IPS-18a (cell line): ENCODE results near the gene LPAR1.

Experiments used
- H3K27ac ChIP-seq: one replicate; pipeline ENCODE4 v1.5.1; 2013; ENCODE audit warnings: low read length
- H3K27me3 ChIP-seq: one replicate; pipeline ENCODE4 v1.6.1; 2013; ENCODE audit warnings: mild to moderate bottlenecking, low read length; ENCODE audit not compliant: control insufficient read depth, insufficient read depth
- H3K36me3 ChIP-seq: one replicate; pipeline ENCODE4 v1.6.1; 2013; ENCODE audit warnings: low read depth, low read length; ENCODE audit not compliant: control insufficient read depth
- H3K4me1 ChIP-seq: one replicate; pipeline ENCODE4 v1.6.1; 2013; ENCODE audit warnings: low read depth, low read length; ENCODE audit not compliant: control insufficient read depth
- H3K4me3 ChIP-seq: one replicate; pipeline ENCODE4 v1.5.1; 2013; ENCODE audit warnings: low read length
- H3K9ac ChIP-seq: one replicate; pipeline ENCODE4 v1.6.1; 2013; ENCODE audit warnings: mild to moderate bottlenecking, low read length, moderate library complexity
- H3K9me3 ChIP-seq: one replicate; pipeline ENCODE4 v1.6.1; 2013; ENCODE audit warnings: low read depth, low read length; ENCODE audit not compliant: control insufficient read depth

LPAR1 gene

GRCh38 chr9:110949081-110949480, 89.2 kb downstream of the LPAR1 start:
- Histone ChIP-seq H3K27ac (no peak overlapping the region), H3K36me3 (no peaks in the 10 kb centered on the region), H3K9me3 (no peaks in the 10 kb centered on the region), H3K27me3 (no peaks in the 10 kb centered on the region), H3K4me1 (peaks cover 2% of the 10 kb centered on the region), H3K9ac (no peak overlapping the region), H3K4me3 (no peak overlapping the region)

- no peaks in the 10 kb centered on the region for H3K9me3 ChIP-seq
- no peaks in the 10 kb centered on the region for H3K27me3 ChIP-seq
- no peak overlapping the region for H3K27ac ChIP-seq
- no peak overlapping the region for H3K4me3 ChIP-seq
- H3K36me3 ChIP-seq: no peaks in the 10 kb centered on the region
- H3K4me1 ChIP-seq: peaks cover 2% of the 10 kb centered on the region
- H3K9ac ChIP-seq: no peak overlapping the region
These were observed 90.7 kb downstream of the LPAR1 start for GRCh38 chr9:110947491-110948044.

GRCh38 chr9:110942522-110942921, 95.7 kb downstream of the LPAR1 start:
- Histone ChIP-seq H3K9me3 (no peaks in the 10 kb centered on the region), H3K27ac (no peak overlapping the region)

GRCh38 chr9:110940951-110941557, 97.2 kb downstream of the LPAR1 start:
- Histone ChIP-seq H3K27ac (no peak overlapping the region), H3K4me3 (no peak overlapping the region), H3K27me3 (no peaks in the 10 kb centered on the region), H3K9ac (no peak overlapping the region), H3K9me3 (no peaks in the 10 kb centered on the region), H3K36me3 (no peaks in the 10 kb centered on the region), H3K4me1 (no peaks in the 10 kb centered on the region)

More at GRCh38 chr9:110942522-110942921, 95.7 kb downstream of the LPAR1 start:
- H3K36me3 ChIP-seq: no peaks in the 10 kb centered on the region
- no peaks in the 10 kb centered on the region for H3K27me3 ChIP-seq
- no peaks in the 10 kb centered on the region for H3K4me1 ChIP-seq
- no peak overlapping the region for H3K4me3 ChIP-seq
- H3K9ac ChIP-seq: no peak overlapping the region

GRCh38 chr9:110939573-110939972, 98.7 kb downstream of the LPAR1 start:
- Histone ChIP-seq H3K4me1 (no peaks in the 10 kb centered on the region), H3K36me3 (no peaks in the 10 kb centered on the region), H3K9ac (no peak overlapping the region), H3K4me3 (no peak overlapping the region), H3K9me3 (no peaks in the 10 kb centered on the region), H3K27me3 (no peaks in the 10 kb centered on the region), H3K27ac (no peak overlapping the region)

GRCh38 chr9:110939047-110939446, 99.2 kb downstream of the LPAR1 start:
- H3K9me3 ChIP-seq: no peaks in the 10 kb centered on the region
- no peak overlapping the region for H3K9ac ChIP-seq
- H3K36me3 ChIP-seq: no peaks in the 10 kb centered on the region
- H3K4me3 ChIP-seq: no peak overlapping the region
- H3K27me3 ChIP-seq: no peaks in the 10 kb centered on the region
- no peaks in the 10 kb centered on the region for H3K4me1 ChIP-seq
- no peak overlapping the region for H3K27ac ChIP-seq

- Histone ChIP-seq H3K27me3 (no peaks in the 10 kb centered on the region), H3K9ac (no peak overlapping the region), H3K36me3 (no peaks in the 10 kb centered on the region), H3K4me1 (no peaks in the 10 kb centered on the region), H3K27ac (no peak overlapping the region), H3K9me3 (no peaks in the 10 kb centered on the region), H3K4me3 (no peak overlapping the region)
These were observed 100.0 kb downstream of the LPAR1 start for GRCh38 chr9:110938242-110938641.

- Histone ChIP-seq H3K9ac (no peak overlapping the region), H3K36me3 (no peaks in the 10 kb centered on the region), H3K4me3 (no peak overlapping the region), H3K27ac (no peak overlapping the region), H3K9me3 (no peaks in the 10 kb centered on the region), H3K27me3 (no peaks in the 10 kb centered on the region), H3K4me1 (no peaks in the 10 kb centered on the region)
These were observed 101.4 kb downstream of the LPAR1 start for GRCh38 chr9:110936719-110937452.

GRCh38 chr9:110936237-110936636, 102.0 kb downstream of the LPAR1 start:
- H3K27ac ChIP-seq: no peak overlapping the region
- no peak overlapping the region for H3K9ac ChIP-seq
- no peaks in the 10 kb centered on the region for H3K4me1 ChIP-seq
- no peaks in the 10 kb centered on the region for H3K27me3 ChIP-seq
- H3K4me3 ChIP-seq: no peak overlapping the region
- no peaks in the 10 kb centered on the region for H3K36me3 ChIP-seq
- no peaks in the 10 kb centered on the region for H3K9me3 ChIP-seq

GRCh38 chr9:110935829-110936228, 102.4 kb downstream of the LPAR1 start:
- no peaks in the 10 kb centered on the region for H3K36me3 ChIP-seq
- no peaks in the 10 kb centered on the region for H3K27me3 ChIP-seq
- H3K27ac ChIP-seq: no peak overlapping the region
- H3K9ac ChIP-seq: no peak overlapping the region
- H3K4me1 ChIP-seq: no peaks in the 10 kb centered on the region
- H3K9me3 ChIP-seq: no peaks in the 10 kb centered on the region
- no peak overlapping the region for H3K4me3 ChIP-seq

- no peak overlapping the region for H3K9ac ChIP-seq
- H3K36me3 ChIP-seq: no peaks in the 10 kb centered on the region
- no peak overlapping the region for H3K4me3 ChIP-seq
- H3K9me3 ChIP-seq: no peaks in the 10 kb centered on the region
- H3K4me1 ChIP-seq: no peaks in the 10 kb centered on the region
- H3K27me3 ChIP-seq: no peaks in the 10 kb centered on the region
- H3K27ac ChIP-seq: no peak overlapping the region
These were observed 104.8 kb downstream of the LPAR1 start for GRCh38 chr9:110933350-110934001.
